H9 (cell line): ENCODE results near the gene HACE1. TPM values are rescaled to one million over a fixed set of nuclear protein-coding genes. Genes with fewer than 3 reads are reported as not detected.

Experiments
- DNase-seq: peaks from one replicate; pipeline ENCODE4 v3.0.0-alpha.2; 2017
- H2AFZ ChIP-seq: one replicate; pipeline ENCODE4 v1.6.1; 2013; ENCODE audit warnings: mild to moderate bottlenecking, low read length, control low read depth, moderate library complexity
- H2AK5ac ChIP-seq: 2 replicates; pipeline ENCODE4 v1.6.1; 2013; ENCODE audit warnings: low read length, control low read depth, mixed read lengths; ENCODE audit not compliant: insufficient read length
- H2BK120ac ChIP-seq: one replicate; pipeline ENCODE4 v1.6.1; 2013; ENCODE audit warnings: low read depth, mild to moderate bottlenecking, low read length, control low read depth, inconsistent platforms; ENCODE audit not compliant: poor library complexity, severe bottlenecking
- H2BK12ac ChIP-seq: 2 replicates; pipeline ENCODE4 v1.6.1; 2013; ENCODE audit warnings: low read length, control low read depth, mixed read lengths, low read depth; ENCODE audit not compliant: insufficient read length
- H2BK15ac ChIP-seq: 2 replicates; pipeline ENCODE4 v1.6.1; 2013; ENCODE audit warnings: low read depth, low read length, control low read depth
- H2BK20ac ChIP-seq: one replicate; pipeline ENCODE4 v1.6.1; 2013; ENCODE audit warnings: low read depth, mild to moderate bottlenecking, low read length, control low read depth, inconsistent platforms; ENCODE audit not compliant: poor library complexity, severe bottlenecking
- H2BK5ac ChIP-seq: 2 replicates; pipeline ENCODE4 v1.6.1; 2013; ENCODE audit warnings: low read length, control low read depth, mixed read lengths; ENCODE audit not compliant: insufficient read length
- H3K14ac ChIP-seq: 2 replicates; pipeline ENCODE4 v1.6.1; 2013; ENCODE audit warnings: low read length, control low read depth; ENCODE audit not compliant: insufficient read depth
- H3K18ac ChIP-seq: 2 replicates; pipeline ENCODE4 v1.6.1; 2013; ENCODE audit warnings: low read depth, mild to moderate bottlenecking, mixed read lengths, low read length, control low read depth; ENCODE audit not compliant: insufficient read length
- H3K23ac ChIP-seq: 2 replicates; pipeline ENCODE4 v1.6.1; 2013; ENCODE audit warnings: low read length, control low read depth, mixed read lengths, low read depth; ENCODE audit not compliant: insufficient read length
- H3K23me2 ChIP-seq: 2 replicates; pipeline ENCODE4 v1.6.1; 2013; ENCODE audit warnings: low read depth, mild to moderate bottlenecking, mixed read lengths, low read length, control low read depth; ENCODE audit not compliant: insufficient read length, poor library complexity, severe bottlenecking
- H3K27ac ChIP-seq: 2 replicates; pipeline ENCODE4 v1.5.1; 2013; ENCODE audit warnings: low read length, control low read depth, mixed read lengths, low read depth; ENCODE audit not compliant: insufficient read length
- H3K27me3 ChIP-seq: 2 replicates; pipeline ENCODE4 v1.6.1; 2013; ENCODE audit warnings: low read length, control low read depth, inconsistent platforms; ENCODE audit not compliant: insufficient read depth
- H3K4ac ChIP-seq: 2 replicates; pipeline ENCODE4 v1.6.1; 2013; ENCODE audit warnings: low read depth, mild to moderate bottlenecking, control low read depth, inconsistent platforms, low read length, moderate library complexity
- H3K4me1 ChIP-seq: 2 replicates; pipeline ENCODE4 v1.6.1; 2013; ENCODE audit warnings: low read length, control low read depth, inconsistent platforms; ENCODE audit not compliant: insufficient read depth
- H3K4me2 ChIP-seq: 2 replicates; pipeline ENCODE4 v1.6.1; 2013; ENCODE audit warnings: low read length, control low read depth, mixed read lengths; ENCODE audit not compliant: insufficient read length, insufficient read depth
- H3K56ac ChIP-seq: 2 replicates; pipeline ENCODE4 v1.6.1; 2013; ENCODE audit warnings: low read depth, mild to moderate bottlenecking, mixed read lengths, low read length, control low read depth; ENCODE audit not compliant: insufficient read length
- H3K79me1 ChIP-seq: 2 replicates; pipeline ENCODE4 v1.6.1; 2013; ENCODE audit warnings: low read depth, mild to moderate bottlenecking, moderate library complexity, low read length, control low read depth, inconsistent platforms; ENCODE audit not compliant: insufficient read depth, poor library complexity, severe bottlenecking
- H3K79me2 ChIP-seq: 2 replicates; pipeline ENCODE4 v1.6.1; 2013; ENCODE audit warnings: low read length, control low read depth, inconsistent platforms; ENCODE audit not compliant: insufficient read depth
- H3K9ac ChIP-seq: 2 replicates; pipeline ENCODE4 v1.6.1; 2013; ENCODE audit warnings: low read length, control low read depth, mixed read lengths; ENCODE audit not compliant: insufficient read length; ENCODE audit errors: extremely low read depth
- H3K9me3 ChIP-seq: one replicate; pipeline ENCODE4 v1.6.1; 2013; ENCODE audit warnings: low read depth, low read length, inconsistent platforms; ENCODE audit not compliant: control insufficient read depth
- H3T11ph ChIP-seq: one replicate; pipeline ENCODE4 v1.6.1; 2013; ENCODE audit warnings: mild to moderate bottlenecking, low read length, control low read depth, inconsistent platforms
- H4K20me1 ChIP-seq: one replicate; pipeline ENCODE4 v1.6.1; 2013; ENCODE audit not compliant: control insufficient read depth, insufficient read length, insufficient read depth
- H4K5ac ChIP-seq: 2 replicates; pipeline ENCODE4 v1.6.1; 2013; ENCODE audit warnings: low read depth, mild to moderate bottlenecking, mixed read lengths, low read length, control low read depth; ENCODE audit not compliant: insufficient read length
- H4K8ac ChIP-seq: replicated peaks from 2 replicates; pipeline ENCODE4 v1.6.1; 2013; ENCODE audit warnings: low read length, control low read depth, mixed read lengths, low read depth; ENCODE audit not compliant: insufficient read length
- H4K91ac ChIP-seq: 2 replicates; pipeline ENCODE4 v1.6.1; 2013; ENCODE audit warnings: low read depth, mild to moderate bottlenecking, moderate library complexity, mixed read lengths, low read length, control low read depth; ENCODE audit not compliant: insufficient read length
- H3K27ac Mint-ChIP-seq, 3 experiments: 2 replicates in 2 of 3; 3 replicates in 1 of 3; pipeline ENCODE4 v1.8.0; 2020 to 2021; ENCODE audit warnings: mixed read lengths in 3 of 3, mild to moderate bottlenecking in 1 of 3, moderate library complexity in 1 of 3
- H3K27me3 Mint-ChIP-seq: 2 replicates; pipeline ENCODE4 v1.8.0; 2021; ENCODE audit warnings: low read depth, mild to moderate bottlenecking, moderate library complexity, mixed read lengths
- H3K36me3 Mint-ChIP-seq, 3 experiments: 2 replicates in 2 of 3; 3 replicates in 1 of 3; pipeline ENCODE4 v1.8.0; 2020 to 2021; ENCODE audit warnings: low read depth in 3 of 3, mixed read lengths in 3 of 3; ENCODE audit not compliant: insufficient read depth in 1 of 3
- H3K4me1 Mint-ChIP-seq, 2 experiments: 2 replicates each; pipeline ENCODE4 v1.8.0; 2020; ENCODE audit warnings: mixed read lengths in 2 of 2
- H3K4me3 Mint-ChIP-seq, 2 experiments: 2 replicates in 1 of 2; 3 replicates in 1 of 2; pipeline ENCODE4 v1.8.0; 2020 to 2021; ENCODE audit warnings: mild to moderate bottlenecking in 2 of 2, mixed read lengths in 2 of 2, moderate library complexity in 1 of 2
- H3K9me3 Mint-ChIP-seq, 2 experiments: 2 replicates in 1 of 2; 3 replicates in 1 of 2; pipeline ENCODE4 v1.8.0; 2020; ENCODE audit warnings: mild to moderate bottlenecking in 2 of 2, mixed read lengths in 2 of 2, moderate library complexity in 1 of 2
- CTCF ChIP-seq: fragments of 200-600 bp; sonication (generic); conservative IDR thresholded peaks from 3 replicates; pipeline ENCODE4 v1.8.0; 2021; ENCODE audit warnings: antibody characterized with exemption, mild to moderate bottlenecking
- WGBS: extraction: QIAGEN DNeasy Blood & Tissue Kit; methylation state at CpG from one replicate; pipeline ENCODE4 v1.1.7; 2013; ENCODE audit warnings: missing lambda C conversion rate, low lambda C conversion rate, mixed read lengths; ENCODE audit not compliant: insufficient read length; ENCODE audit errors: extremely low coverage; 5-methylcytosine and 5-hydroxymethylcytosine counted together
- total RNA-seq: library from RNA; stranded (reverse); gene quantifications from 2 replicates; pipeline ENCODE4 v1.2.1, GENCODE V29; 2021

HACE1 gene
- total RNA-seq, 1 experiment from 2014 or later: 18.0 TPM

DNA sequence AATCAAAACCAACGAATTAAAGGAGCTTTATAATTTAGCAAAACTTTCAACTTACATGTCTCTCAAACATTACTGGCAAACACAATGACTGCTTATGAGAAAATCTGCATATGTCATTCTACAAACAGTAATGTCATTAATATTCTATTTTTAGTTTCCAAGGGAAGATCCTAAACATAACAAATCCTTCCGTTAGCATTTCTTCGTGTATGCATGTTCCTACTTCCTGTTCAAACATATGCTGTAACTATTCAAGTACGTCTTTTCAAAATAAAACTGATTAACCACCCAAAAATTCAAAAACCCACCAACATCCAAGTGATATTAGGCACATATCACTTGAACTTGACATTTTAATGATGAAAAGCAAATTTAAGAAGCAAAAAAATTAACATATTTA, 131.3 kb downstream of the HACE1 start:
- Mint-ChIP-seq H3K27me3 (no peaks in the 10 kb centered on the region), H3K36me3 (peaks cover 0 to 6% (median 2%) of the 10 kb centered on the region in 3 experiments; a peak in 1 of 7 replicates), H3K27ac (peak overlapping the region in 1 of 3 experiments; percentile 71; a peak in 2 of 7 replicates), H3K9me3 (no peaks in the 10 kb centered on the region; a peak in 1 of 5 replicates), H3K4me1 (no peaks in the 10 kb centered on the region; a peak in 2 of 4 replicates), H3K4me3 (no peak overlapping the region)
- Histone ChIP-seq H3K9me3 (no peaks in the 10 kb centered on the region), H2AK5ac (no peak overlapping the region), H2BK12ac (no peak overlapping the region), H4K8ac (no peak overlapping the region), H3K23ac (no peak overlapping the region), H3K18ac (no peak overlapping the region), H3K79me2 (no peaks in the 10 kb centered on the region), H3K79me1 (no peaks in the 10 kb centered on the region), H3K4me2 (no peak overlapping the region), H4K20me1 (no peaks in the 10 kb centered on the region), H2BK5ac (no peak overlapping the region), H3K14ac (no peak overlapping the region), H3K9ac (no peak overlapping the region), H3K23me2 (no peaks in the 10 kb centered on the region), H2BK20ac (no peak overlapping the region), H4K91ac (no peak overlapping the region), H3K4ac (no peak overlapping the region), H2BK15ac (no peak overlapping the region), H3T11ph (no peak overlapping the region), H3K27ac (no peak overlapping the region), H3K27me3 (no peaks in the 10 kb centered on the region), H4K5ac (no peak overlapping the region), H3K56ac (no peak overlapping the region), H2AFZ (no peak overlapping the region), H2BK120ac (no peak overlapping the region), H3K4me1 (no peaks in the 10 kb centered on the region)
- 100% methylated on average over 1 of the region's 4 CpGs for WGBS
- no peak for TF ChIP-seq CTCF
- no peak for DNase-seq
